HG02678 (cell line): ENCODE data around the gene SUPT6H.

Source experiments
- ATAC-seq: cut with Tn5 transposase; IDR thresholded peaks from one replicate; pipeline ENCODE4 v1.9.1; 2021; ENCODE audit warnings: mild to moderate bottlenecking, moderate library complexity; ENCODE audit not compliant: unreplicated experiment

The SUPT6H gene

GRCh38 chr17:28661635-28662526, at the start of gene SUPT6H, which contains the start of gene SDF2:
TSS of gene SUPT6H (plus strand) at chr17:28662205. CDS start at chr17:28673402, 11,197 bp downstream.
TSS of gene SDF2 (minus strand) at chr17:28661906. CDS start at chr17:28661876, 30 bp downstream.
- ATAC-seq, result peak; percentile 90

DNA sequence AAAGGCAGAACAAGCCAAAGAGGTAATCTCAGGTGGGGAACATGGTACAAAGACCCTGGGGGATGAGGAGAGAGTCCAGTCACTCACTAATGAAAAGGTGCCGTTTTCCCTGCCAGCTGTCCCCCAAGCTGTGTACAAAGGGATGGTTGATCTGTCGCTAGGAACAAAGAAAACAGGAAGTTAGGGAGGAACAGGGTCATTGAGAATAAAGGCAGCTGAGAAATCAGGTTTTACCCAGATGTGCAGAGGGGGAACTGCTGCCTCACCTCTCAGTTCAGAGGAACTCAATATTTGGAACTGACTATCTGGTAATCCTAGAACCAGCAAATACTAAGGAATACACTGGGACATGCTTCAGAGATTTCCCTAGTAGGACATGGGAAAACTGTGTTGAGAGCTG, 49.5 kb upstream of the SUPT6H start:
- ATAC-seq, result no peak

DNA sequence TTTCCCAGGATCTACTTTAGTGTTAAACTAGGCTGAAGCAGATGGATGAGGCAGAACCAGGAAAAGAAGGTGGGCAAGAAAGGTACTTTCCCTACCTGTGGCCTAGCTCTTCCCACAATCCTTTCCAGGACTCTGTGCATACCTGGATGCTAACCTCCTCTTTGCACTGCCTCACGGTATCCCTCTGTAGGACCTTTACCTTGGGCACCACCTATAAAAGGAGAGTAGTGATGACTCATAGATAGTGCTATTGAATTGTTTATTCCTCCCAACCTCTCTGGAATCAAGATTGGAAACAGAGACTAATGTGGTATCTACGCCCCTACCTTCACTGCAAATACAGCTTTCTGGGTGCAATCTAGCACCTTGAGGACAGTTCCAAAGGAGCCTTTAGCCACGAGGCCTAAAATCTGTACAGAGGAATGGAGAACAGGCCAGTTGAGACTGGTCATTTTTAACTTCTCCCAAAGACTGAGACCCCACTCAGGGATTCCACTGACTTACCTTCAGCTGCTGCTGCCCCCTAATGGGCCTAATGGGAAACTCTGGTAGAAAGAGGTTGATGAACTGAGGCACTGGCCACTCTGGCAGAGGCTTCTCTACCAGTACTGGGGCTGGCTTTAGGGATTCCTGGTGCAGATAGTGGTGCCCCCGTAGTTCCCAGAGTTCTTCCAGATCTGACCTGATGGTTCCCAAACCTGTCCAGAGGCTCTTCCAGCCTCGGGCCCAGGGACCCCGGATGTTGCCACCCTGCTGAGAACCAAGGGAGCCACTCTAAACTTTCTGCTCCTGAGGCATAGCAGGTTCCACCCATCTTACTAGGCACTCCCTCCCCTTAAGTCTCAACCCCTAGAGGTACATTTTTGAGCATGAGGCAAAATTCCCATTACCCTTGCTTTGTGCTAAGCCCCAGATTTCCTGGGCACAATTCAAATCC, 48.8 kb upstream of the SUPT6H start:
- no peak for ATAC-seq

GRCh38 chr17:28613931-28614381, 48.0 kb upstream of the SUPT6H start, which contains the start of gene RSKR:
TSS of gene RSKR (minus strand) at chr17:28614185. CDS start at chr17:28614161, 24 bp downstream.
- no peak for ATAC-seq

DNA sequence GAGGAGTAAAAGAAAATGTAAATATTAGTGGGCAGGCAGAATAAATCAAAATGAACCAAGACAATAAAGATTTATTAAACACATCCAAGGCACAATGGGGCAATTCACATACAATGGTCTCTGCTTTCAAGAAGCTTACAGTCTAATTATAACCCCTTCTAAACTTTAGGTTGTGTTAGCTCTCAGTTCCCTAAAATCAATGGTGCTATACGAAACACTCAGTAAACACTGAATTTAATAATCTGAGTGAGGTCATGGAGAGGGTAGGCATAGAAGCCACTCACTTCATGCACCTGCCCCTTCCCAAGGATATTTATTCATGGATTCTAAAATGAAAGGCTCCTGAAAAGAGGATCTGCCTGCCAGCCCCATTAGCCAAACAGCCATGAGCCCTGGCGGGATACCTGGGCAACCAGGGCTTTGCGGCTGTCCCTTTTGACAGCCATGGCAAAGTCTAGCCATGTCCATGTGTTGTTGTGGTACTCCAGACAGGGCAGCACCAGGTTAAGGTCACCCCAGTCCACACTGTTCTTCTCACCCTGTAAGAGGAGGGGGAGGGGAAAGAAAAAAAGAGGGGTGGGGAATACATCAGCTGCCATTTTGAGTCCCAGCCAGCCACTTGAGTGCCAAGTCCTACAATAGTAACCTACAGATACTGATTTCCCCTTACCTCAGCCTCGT, 46.6 kb upstream of the SUPT6H start:
- no peak for ATAC-seq

- no peak for ATAC-seq
Observed at GRCh38 chr17:28616281-28616680, 45.7 kb upstream of the SUPT6H start.

- ATAC-seq, result no peak
Observed at GRCh38 chr17:28618464-28618863, 43.5 kb upstream of the SUPT6H start.

GRCh38 chr17:28620010-28620409, 42.0 kb upstream of the SUPT6H start:
- ATAC-seq, result no peak

GRCh38 chr17:28622186-28622585, 39.8 kb upstream of the SUPT6H start:
- ATAC-seq, result no peak

GRCh38 chr17:28623696-28624095, 38.3 kb upstream of the SUPT6H start:
- ATAC-seq, result no peak

DNA sequence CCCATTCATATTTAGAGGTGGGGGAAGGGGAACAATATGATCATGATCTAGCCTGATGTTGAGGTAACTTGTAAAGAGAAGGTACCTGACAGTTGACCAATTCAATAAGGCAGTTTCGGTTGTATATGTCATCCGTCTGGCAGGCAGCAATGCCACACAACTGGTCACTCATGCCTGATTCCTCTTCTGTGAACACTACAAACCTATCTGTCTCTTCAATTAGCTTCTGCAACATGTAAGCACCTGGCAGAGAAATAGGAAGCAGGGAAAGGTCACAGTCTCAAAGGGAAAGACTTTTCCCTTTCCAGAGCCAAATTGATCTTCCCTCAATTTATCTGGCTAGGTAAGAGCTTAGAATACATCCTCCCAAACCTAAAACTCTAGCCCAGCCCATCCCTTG, 37.9 kb upstream of the SUPT6H start:
- no peak for ATAC-seq

- ATAC-seq, result no peak
Observed at GRCh38 chr17:28626818-28627217, 35.2 kb upstream of the SUPT6H start.

DNA sequence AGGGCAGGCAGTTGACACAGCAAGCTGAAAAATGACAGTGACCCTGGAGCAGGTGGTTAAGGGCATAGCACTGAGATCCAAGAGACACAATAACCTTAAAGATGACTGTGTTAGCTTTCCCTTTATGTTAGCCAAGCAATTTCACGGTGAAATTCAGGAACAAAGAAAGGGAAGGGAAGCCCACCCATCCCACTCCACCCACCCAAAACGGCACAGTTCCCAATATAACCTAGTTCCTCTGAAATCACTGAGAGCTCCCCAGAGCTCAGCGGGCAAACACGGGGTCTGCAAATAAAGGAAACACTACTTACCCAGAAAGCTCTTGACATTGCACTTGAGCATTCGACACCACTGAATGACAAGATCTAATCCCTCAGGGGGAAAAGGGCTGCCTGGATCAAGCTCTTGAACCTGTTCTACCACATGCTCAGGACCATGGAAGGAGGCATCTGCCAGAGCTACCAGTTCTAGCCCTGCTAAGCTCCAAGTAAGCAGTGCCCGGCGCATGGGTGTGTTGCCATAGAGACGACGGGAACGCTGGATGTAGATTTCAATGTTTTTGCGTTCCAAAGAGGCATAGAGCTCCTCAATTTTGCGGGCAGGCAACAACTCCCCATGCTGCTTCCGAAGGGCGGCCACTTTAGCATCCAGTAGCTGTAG, 27.7 kb upstream of the SUPT6H start:
- no peak for ATAC-seq

GRCh38 chr17:28635506-28635905, 26.5 kb upstream of the SUPT6H start:
- ATAC-seq, result no peak

DNA sequence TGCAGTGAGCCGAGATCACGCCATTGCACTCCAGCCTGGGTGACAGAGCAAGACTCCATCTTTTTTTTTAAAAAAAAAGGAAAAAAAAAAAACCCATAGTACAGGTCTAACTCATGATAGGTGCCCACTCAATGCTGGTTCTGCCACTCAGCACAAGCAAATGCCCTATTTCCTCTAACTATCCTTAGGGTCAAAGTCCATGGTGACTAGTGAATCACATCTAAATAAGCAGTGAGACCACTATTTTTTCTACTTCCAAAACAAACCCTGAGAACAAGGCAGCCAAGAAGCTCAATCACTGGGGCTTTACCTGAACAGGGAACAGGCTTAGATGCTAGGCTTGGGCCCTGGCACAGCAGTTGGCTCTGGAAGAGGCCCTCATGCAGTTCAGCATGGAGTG, 20.4 kb upstream of the SUPT6H start:
- no peak for ATAC-seq

DNA sequence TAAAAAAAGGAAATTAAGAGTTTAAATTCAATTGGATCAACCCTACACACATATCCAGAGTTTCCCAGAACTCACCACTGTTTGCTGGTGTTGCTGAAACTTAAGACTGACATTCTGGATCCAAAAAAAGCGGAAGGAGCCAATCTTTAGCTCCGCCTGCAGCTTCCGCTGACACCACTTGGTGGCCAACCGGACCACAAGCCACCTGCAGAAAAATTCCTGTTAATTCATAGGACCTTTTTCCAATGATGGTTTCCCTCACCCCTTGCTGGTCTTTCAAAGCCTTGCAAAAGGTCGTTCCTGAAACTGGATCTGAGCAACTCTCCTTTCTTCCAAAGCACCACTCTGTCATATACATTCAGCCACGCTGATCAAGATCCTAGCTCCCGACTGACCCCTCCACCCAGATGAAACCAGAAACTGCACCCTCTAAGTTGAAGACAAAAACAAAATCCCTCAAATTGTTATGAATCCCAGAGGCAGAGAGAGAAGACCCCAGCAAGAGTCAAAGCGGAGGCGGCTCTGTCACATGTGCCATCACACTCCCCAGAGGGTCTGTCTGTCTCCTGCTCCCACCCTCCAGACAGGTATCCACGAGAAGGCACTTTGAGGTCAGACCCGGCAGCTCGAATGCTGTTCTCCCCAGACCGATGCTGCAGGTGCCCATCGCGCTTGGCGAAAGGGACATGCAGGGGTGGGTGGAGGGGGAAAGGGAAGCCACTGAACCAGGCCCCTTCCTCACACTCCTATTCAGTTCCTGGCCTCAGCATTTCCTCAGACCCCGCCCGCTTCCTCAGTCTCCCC, 17.8 kb upstream of the SUPT6H start:
- peak; percentile 7 for ATAC-seq

- peak; percentile 93 for ATAC-seq
Observed at GRCh38 chr17:28644787-28645575, 17.0 kb upstream of the SUPT6H start, which contains the start of gene BLTP2. TSS of gene BLTP2 (minus strand) at chr17:28645158. CDS start at chr17:28645056, 102 bp downstream.

DNA sequence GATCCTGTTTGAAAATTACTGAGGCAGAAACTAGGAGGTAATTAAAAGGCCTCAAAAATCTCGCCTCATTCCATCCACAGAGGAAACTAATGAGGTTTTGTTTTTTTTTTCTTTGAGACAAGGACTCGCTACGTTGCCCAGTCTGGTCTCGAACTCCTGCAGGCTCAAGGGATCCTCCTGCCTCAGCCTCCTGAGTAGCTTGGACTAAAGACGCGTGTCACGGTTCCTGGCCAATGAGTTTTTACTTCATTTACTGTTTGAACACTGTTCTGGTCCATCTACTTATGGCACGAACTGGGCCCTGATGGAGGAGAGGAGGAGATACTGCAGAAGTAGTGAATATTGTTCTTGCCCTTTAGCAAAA, 16.4 kb upstream of the SUPT6H start:
- no peak for ATAC-seq
